PFSK-1 (cell line): ENCODE measurements around the gene OR5D14.

ENCODE experiments used
- FOXP2 ChIP-seq: optimal IDR thresholded peaks from 2 replicates; pipeline ENCODE3; 2011; ENCODE audit warnings: borderline replicate concordance, control low read depth, inconsistent platforms; ENCODE audit not compliant: insufficient read depth; ENCODE audit errors: extremely low read length, extremely low read depth
- POLR2AphosphoS5 ChIP-seq: IDR thresholded peaks from 2 replicates; pipeline ENCODE4 v1.6.1; 2012; ENCODE audit warnings: low read depth, mild to moderate bottlenecking, control low read depth, low read length, moderate library complexity
- SIN3A ChIP-seq: IDR thresholded peaks from 2 replicates; pipeline ENCODE4 v1.6.1; 2012; ENCODE audit warnings: mild to moderate bottlenecking, low read length, moderate library complexity, borderline replicate concordance; ENCODE audit not compliant: insufficient read depth
- TAF1 ChIP-seq: IDR thresholded peaks from 2 replicates; pipeline ENCODE4 v1.6.1; 2012; ENCODE audit warnings: low read length, control low read depth, borderline replicate concordance; ENCODE audit not compliant: insufficient read depth
- TF ChIP-seq, protein P1 (sequence below), 2 experiments: IDR thresholded peaks; 2 replicates each; pipeline versions ENCODE4 v1.6.1 to v1.8.0; 2011 to 2012; ENCODE audit warnings: low read depth in 2 of 2, low read length in 2 of 2, control low read depth in 1 of 2, inconsistent platforms in 1 of 2, mild to moderate bottlenecking in 1 of 2, moderate library complexity in 1 of 2; ENCODE audit not compliant: insufficient read depth in 1 of 2

DNA sequence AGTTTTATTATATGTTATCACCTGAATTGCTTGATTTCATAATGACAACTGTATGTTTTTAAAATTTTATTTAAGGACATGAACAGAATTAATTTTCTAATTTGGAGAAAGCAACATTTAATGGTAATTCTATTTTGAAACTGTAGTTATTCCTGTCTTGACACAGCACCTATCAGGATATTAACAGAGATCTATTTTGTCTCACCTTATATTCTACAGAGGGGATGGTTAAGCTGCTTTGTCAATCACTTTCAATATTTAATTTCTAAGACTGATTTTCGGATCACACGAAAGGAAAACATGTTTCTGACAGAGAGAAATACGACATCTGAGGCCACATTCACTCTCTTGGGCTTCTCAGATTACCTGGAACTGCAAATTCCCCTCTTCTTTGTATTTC, 43.1 kb downstream of the OR5D14 start, which contains the start of gene OR5D16:
- TF ChIP-seq SIN3A: no peak
- TF ChIP-seq, protein P1, sequence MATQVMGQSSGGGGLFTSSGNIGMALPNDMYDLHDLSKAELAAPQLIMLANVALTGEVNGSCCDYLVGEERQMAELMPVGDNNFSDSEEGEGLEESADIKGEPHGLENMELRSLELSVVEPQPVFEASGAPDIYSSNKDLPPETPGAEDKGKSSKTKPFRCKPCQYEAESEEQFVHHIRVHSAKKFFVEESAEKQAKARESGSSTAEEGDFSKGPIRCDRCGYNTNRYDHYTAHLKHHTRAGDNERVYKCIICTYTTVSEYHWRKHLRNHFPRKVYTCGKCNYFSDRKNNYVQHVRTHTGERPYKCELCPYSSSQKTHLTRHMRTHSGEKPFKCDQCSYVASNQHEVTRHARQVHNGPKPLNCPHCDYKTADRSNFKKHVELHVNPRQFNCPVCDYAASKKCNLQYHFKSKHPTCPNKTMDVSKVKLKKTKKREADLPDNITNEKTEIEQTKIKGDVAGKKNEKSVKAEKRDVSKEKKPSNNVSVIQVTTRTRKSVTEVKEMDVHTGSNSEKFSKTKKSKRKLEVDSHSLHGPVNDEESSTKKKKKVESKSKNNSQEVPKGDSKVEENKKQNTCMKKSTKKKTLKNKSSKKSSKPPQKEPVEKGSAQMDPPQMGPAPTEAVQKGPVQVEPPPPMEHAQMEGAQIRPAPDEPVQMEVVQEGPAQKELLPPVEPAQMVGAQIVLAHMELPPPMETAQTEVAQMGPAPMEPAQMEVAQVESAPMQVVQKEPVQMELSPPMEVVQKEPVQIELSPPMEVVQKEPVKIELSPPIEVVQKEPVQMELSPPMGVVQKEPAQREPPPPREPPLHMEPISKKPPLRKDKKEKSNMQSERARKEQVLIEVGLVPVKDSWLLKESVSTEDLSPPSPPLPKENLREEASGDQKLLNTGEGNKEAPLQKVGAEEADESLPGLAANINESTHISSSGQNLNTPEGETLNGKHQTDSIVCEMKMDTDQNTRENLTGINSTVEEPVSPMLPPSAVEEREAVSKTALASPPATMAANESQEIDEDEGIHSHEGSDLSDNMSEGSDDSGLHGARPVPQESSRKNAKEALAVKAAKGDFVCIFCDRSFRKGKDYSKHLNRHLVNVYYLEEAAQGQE (IDR thresholded peaks at IDR 0.05; ENCODE audit: insufficient read depth in 1 of 2, low read depth in 2 of 2, low read length in 2 of 2): no peak
- no peak for TF ChIP-seq TAF1
- TF ChIP-seq POLR2AphosphoS5: no peak
- TF ChIP-seq FOXP2: no peak
